GM23338 (cell line): ENCODE data around the gene CUX1. TPM values are rescaled to one million over a fixed set of nuclear protein-coding genes. Genes with fewer than 3 reads are reported as not detected.
A peak's percentile ranks its signal among the peaks of the same experiment; 100 is the strongest.

Source experiments
- ATAC-seq: fragments of 200-7000 bp; cut with Tn5 transposase; 3 replicates; pipeline ENCODE4 v1.9.1; 2020
- DNase-seq: peaks from one replicate; pipeline ENCODE4 v3.0.0-alpha.2; 2015; ENCODE audit warnings: low spot score
- H2AFZ ChIP-seq: fragments of 200-600 bp; sonication (generic); 2 replicates; pipeline ENCODE4 v1.8.0; 2016; ENCODE audit warnings: antibody characterized with exemption, mild to moderate bottlenecking, moderate library complexity
- H3F3A ChIP-seq: fragments of 200-600 bp; sonication (generic); replicated peaks from 2 replicates; pipeline ENCODE4 v1.8.0; 2017; ENCODE audit warnings: antibody characterized with exemption, mixed run types, low read depth
- H3K27ac ChIP-seq: fragments of 200-600 bp; sonication (generic); 2 replicates; pipeline ENCODE4 v1.6.1; 2016; ENCODE audit warnings: low read depth
- H3K27me3 ChIP-seq: fragments of 200-600 bp; sonication (generic); 2 replicates; pipeline ENCODE4 v1.8.0; 2016; ENCODE audit warnings: mild to moderate bottlenecking, mixed run types, moderate library complexity; ENCODE audit not compliant: insufficient read depth
- H3K36me3 ChIP-seq: fragments of 200-600 bp; sonication (generic); 2 replicates; pipeline ENCODE4 v1.8.0; 2016; ENCODE audit warnings: mild to moderate bottlenecking; ENCODE audit not compliant: insufficient read depth
- H3K4me1 ChIP-seq: fragments of 200-600 bp; sonication (generic); 2 replicates; pipeline ENCODE4 v1.8.0; 2016; ENCODE audit warnings: mild to moderate bottlenecking, moderate library complexity; ENCODE audit not compliant: insufficient read depth
- H3K4me2 ChIP-seq: fragments of 200-600 bp; sonication (generic); 2 replicates; pipeline ENCODE4 v1.7.1; 2017; ENCODE audit warnings: mixed run types
- H3K4me3 ChIP-seq: fragments of 200-600 bp; sonication (generic); 2 replicates; pipeline ENCODE4 v1.6.1; 2016; ENCODE audit warnings: mixed run types
- H3K79me2 ChIP-seq: fragments of 200-600 bp; sonication (generic); replicated peaks from 2 replicates; pipeline ENCODE4 v1.8.0; 2017; ENCODE audit warnings: mild to moderate bottlenecking; ENCODE audit not compliant: insufficient read depth
- H3K9me2 ChIP-seq: fragments of 200-600 bp; sonication (generic); 2 replicates; pipeline ENCODE4 v1.8.0; 2017; ENCODE audit not compliant: insufficient read depth
- H4K20me1 ChIP-seq: fragments of 200-600 bp; sonication (generic); replicated peaks from 2 replicates; pipeline ENCODE4 v1.8.0; 2017; ENCODE audit warnings: mild to moderate bottlenecking; ENCODE audit not compliant: insufficient read depth
- H3K27ac Mint-ChIP-seq: 2 replicates; pipeline ENCODE4 v1.8.0; 2020; ENCODE audit warnings: inconsistent platforms, mild to moderate bottlenecking, moderate library complexity, mixed read lengths
- H3K27me3 Mint-ChIP-seq: 3 replicates; pipeline ENCODE4 v1.8.0; 2022; ENCODE audit warnings: low read depth, mild to moderate bottlenecking, moderate library complexity, mixed read lengths, inconsistent platforms; ENCODE audit not compliant: insufficient read depth, poor library complexity
- H3K36me3 Mint-ChIP-seq: 3 replicates; pipeline ENCODE4 v1.8.0; 2021; ENCODE audit warnings: low read depth, mild to moderate bottlenecking, inconsistent platforms, moderate library complexity, mixed read lengths
- H3K4me1 Mint-ChIP-seq: 3 replicates; pipeline ENCODE4 v1.8.0; 2020; ENCODE audit warnings: mild to moderate bottlenecking, inconsistent platforms, mixed read lengths
- H3K4me3 Mint-ChIP-seq: 3 replicates; pipeline ENCODE4 v1.8.0; 2021; ENCODE audit warnings: moderate library complexity, mild to moderate bottlenecking, inconsistent platforms, mixed read lengths
- H3K9me3 Mint-ChIP-seq: 3 replicates; pipeline ENCODE4 v1.8.0; 2020; ENCODE audit warnings: moderate library complexity, mild to moderate bottlenecking, inconsistent platforms, mixed read lengths
- CTCF ChIP-seq, 2 experiments: fragments of 200-600 bp in 1 of 2; sonication (generic) in 1 of 2; conservative IDR thresholded peaks; 2 replicates each; pipeline versions ENCODE4 v1.5.1 to v1.6.1; 2016 to 2017; ENCODE audit warnings: antibody characterized with exemption in 2 of 2, low read depth in 2 of 2, mild to moderate bottlenecking in 2 of 2, moderate library complexity in 1 of 2
- JUNB ChIP-seq: IDR thresholded peaks from one replicate; pipeline ENCODE4 v1.6.1; 2016; ENCODE audit warnings: antibody characterized with exemption; ENCODE audit not compliant: unreplicated experiment
- POLR2AphosphoS5 ChIP-seq: IDR thresholded peaks from 2 replicates; pipeline ENCODE4 v1.6.1; 2016; ENCODE audit warnings: antibody characterized with exemption, low read depth
- REST ChIP-seq: IDR thresholded peaks from one replicate; pipeline ENCODE4 v1.6.1; 2018; ENCODE audit warnings: antibody characterized with exemption; ENCODE audit not compliant: unreplicated experiment
- ZNF462 ChIP-seq: fragments of 250-450 bp; sonication (Bioruptor Pico); IDR thresholded peaks from 2 replicates; pipeline ENCODE4 v1.5.0; 2020; ENCODE audit warnings: mild to moderate bottlenecking, moderate library complexity
- polyA plus RNA-seq: library from polyadenylated mRNA; unstranded; fragments of >200 nt; fragmentation: Nextera tagmentation; extraction: Ambion mirVana; gene quantifications from 2 replicates; pipeline ENCODE4 v1.2.1, GENCODE V29; 2016
- total RNA-seq: library from RNA; depleted of rRNA; stranded (reverse); fragments of >200 nt; shearing (Covaris generic); gene quantifications from 2 replicates; pipeline ENCODE4 v1.2.3, GENCODE V29; 2014

Gene CUX1
- total and polyA plus RNA-seq, 2 experiments from 2014 or later = 49.9 to 64.0 TPM

- Histone ChIP-seq H3K79me2 (peaks cover 96% of the 10 kb centered on the region), H3K27me3 (no peaks in the 10 kb centered on the region), H3K4me2 (no peak overlapping the region), H2AFZ (no peak overlapping the region), H3K4me1 (peaks cover 19% of the 10 kb centered on the region), H3K36me3 (peaks cover 4% of the 10 kb centered on the region), H3K4me3 (no peak overlapping the region), H3K27ac (peak overlapping the region; percentile 59; the same call in 1 of the 2 replicates), H3F3A (no peaks in the 10 kb centered on the region), H4K20me1 (peaks cover 18% of the 10 kb centered on the region; the same call in 1 of the 2 replicates), H3K9me2 (no peaks in the 10 kb centered on the region)
- TF ChIP-seq JUNB (no peak), CTCF (conservative IDR thresholded peaks at IDR 0.05; ENCODE audit: low read depth in 2 of 2) (0 out of 4 replicates have a peak, but pooled peaks of 1 of the 2 experiments have one; percentile 15)
- Mint-ChIP-seq H3K9me3 (no peaks in the 10 kb centered on the region), H3K27ac (0 out of 2 replicates have a peak overlapping the region, but pooled peaks have one; percentile 52), H3K4me3 (no peak overlapping the region), H3K27me3 (peaks cover 4% of the 10 kb centered on the region), H3K4me1 (peaks cover 34% of the 10 kb centered on the region), H3K36me3 (peaks cover 38% of the 10 kb centered on the region)
- DNase-seq (no peak), ATAC-seq (no peak; the same call in 2 of the 3 replicates)
These were observed 97.6 kb downstream of the CUX1 start for GRCh38 chr7:101915000-101915399.

GRCh38 chr7:101916041-101916800 lies 98.8 kb downstream of the CUX1 start:
- peaks cover 4% of the 10 kb centered on the region for H3K36me3 ChIP-seq
- H3K4me3 ChIP-seq = no peak overlapping the region
- H4K20me1 ChIP-seq = peaks cover 24% of the 10 kb centered on the region; the same call in 1 of the 2 replicates
- no peak overlapping the region for H2AFZ ChIP-seq
- Mint-ChIP-seq H3K4me1 (peaks cover 34% of the 10 kb centered on the region), H3K27me3 (peaks cover 4% of the 10 kb centered on the region), H3K27ac (peak overlapping the region; percentile 70; the same call in 1 of the 2 replicates), H3K36me3 (peaks cover 38% of the 10 kb centered on the region), H3K4me3 (no peak overlapping the region), H3K9me3 (no peaks in the 10 kb centered on the region)
- no peaks in the 10 kb centered on the region for H3K9me2 ChIP-seq
- no peaks in the 10 kb centered on the region for H3K27me3 ChIP-seq
- H3K79me2 ChIP-seq = peaks cover 96% of the 10 kb centered on the region
- H3F3A ChIP-seq = no peaks in the 10 kb centered on the region
- 0 out of 2 replicates have a peak overlapping the region, but pooled peaks have one; percentile 55 for H3K27ac ChIP-seq
- H3K4me1 ChIP-seq = peaks cover 19% of the 10 kb centered on the region
- H3K4me2 ChIP-seq = no peak overlapping the region
- ATAC-seq (no peak), DNase-seq (no peak)
- TF ChIP-seq REST (no peak), ZNF462 (CRISPR knock-in tag) (no peak), POLR2AphosphoS5 (no peak), CTCF (conservative IDR thresholded peaks at IDR 0.05; ENCODE audit: low read depth in 2 of 2) (no peak)
